ENCODE data around the gene CCS. TPM values are rescaled to one million over a fixed set of nuclear protein-coding genes. Genes with fewer than 3 reads are reported as not detected.

Gene CCS
- total RNA-seq, 6 experiments from 2014 or later = 22.6 to 54.2 (median 34.3) TPM

DNA sequence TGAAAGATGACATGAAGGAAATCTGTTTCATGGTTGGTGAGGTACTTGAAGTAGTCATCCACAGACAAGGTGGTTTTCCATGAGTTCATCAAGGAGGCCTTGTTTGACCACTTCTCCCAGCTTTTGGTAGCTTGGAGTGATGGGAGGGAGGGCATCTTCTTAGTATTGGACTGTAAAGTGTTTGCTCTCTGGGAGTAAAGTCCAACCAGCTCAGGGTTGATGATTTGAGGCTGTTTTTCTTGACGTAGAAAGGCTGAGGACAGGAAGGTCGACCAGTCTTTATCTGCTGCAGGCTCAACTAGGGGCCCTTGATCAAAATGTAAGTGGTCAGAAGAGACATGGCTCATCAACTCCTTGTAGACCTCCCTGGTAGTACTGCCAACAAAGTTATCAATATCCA, 1.8 kb upstream of the CCS start:
- H3K9me3 ChIP-seq = no peaks in the 10 kb centered on the region
- DNase-seq (no peak), ATAC-seq (peak in 2 of 4 donors; percentile 26 to 34)
- H3K27ac ChIP-seq = peak overlapping the region in 2 of 3 donors; percentile 36 to 47
- intact Hi-C loops (cut with DNase I) = loop anchor here in 1 of 2 donors (5.0 kb wide), 1 partner anchor 86 kb away; the partner anchor contains the start of gene RBM4B
- H3K27me3 ChIP-seq = no peaks in the 10 kb centered on the region
- peaks cover 0 to 43% (median 2%) of the 10 kb centered on the region in 4 donors for H3K4me1 ChIP-seq
- no peak overlapping the region for H3K4me3 ChIP-seq
- no peak for TF ChIP-seq CTCF (IDR thresholded peaks at IDR 0.05)
- no peak for TF ChIP-seq POLR2A (IDR thresholded peaks at IDR 0.05)
- H3K36me3 ChIP-seq = no peaks in the 10 kb centered on the region
- WGBS (ENCODE audit: insufficient coverage, low coverage, low lambda C conversion rate, missing lambda C conversion rate) = 22% methylated on average over 2 of the region's 2 CpGs

DNA sequence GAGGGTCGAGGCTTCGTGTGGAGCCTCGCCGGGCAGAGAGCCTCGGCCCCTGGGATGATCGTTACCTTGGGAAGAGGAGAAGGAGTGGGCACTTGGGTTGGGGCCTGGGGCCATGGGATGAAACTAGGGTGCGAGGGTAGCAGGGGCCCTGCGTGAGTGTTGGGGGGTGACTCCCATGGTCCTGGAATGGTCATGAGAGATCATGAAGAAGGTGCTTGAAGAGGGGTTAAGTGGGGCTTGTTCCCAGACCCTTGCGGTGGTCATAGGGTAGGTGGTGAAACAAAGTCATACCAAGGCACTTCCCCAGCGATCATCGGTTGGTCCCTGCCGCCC, 284 bp downstream of the CCS start:
- Histone ChIP-seq H3K4me1 (peaks cover 0 to 43% (median 2%) of the 10 kb centered on the region in 4 donors), H3K9me3 (no peaks in the 10 kb centered on the region), H3K27ac (peak overlapping the region; percentile 66 to 90 (median 86)), H3K4me3 (peak overlapping the region; percentile 61 to 84 (median 71)), H3K27me3 (no peaks in the 10 kb centered on the region), H3K36me3 (no peaks in the 10 kb centered on the region)
- intact Hi-C loops (cut with DNase I) = loop anchor here in 1 of 2 donors (5.0 kb wide), 1 partner anchor 84 kb away; the partner anchor contains the start of gene RBM4B
- no peak for DNase-seq
- TF ChIP-seq CTCF (IDR thresholded peaks at IDR 0.05) (no peak), POLR2A (IDR thresholded peaks at IDR 0.05) (no peak)
- ATAC-seq = peak in 2 of 4 donors; percentile 5 to 14
- WGBS (ENCODE audit: insufficient coverage, low coverage, low lambda C conversion rate, missing lambda C conversion rate) = 0% methylated on average over 6 of the region's 12 CpGs

GRCh38 chr11:66593650-66594049, 665 bp downstream of the CCS start:
- peak in 2 of 4 donors; percentile 8 to 17 for ATAC-seq
- Histone ChIP-seq H3K9me3 (no peaks in the 10 kb centered on the region), H3K27ac (peak overlapping the region in 2 of 3 donors; percentile 86 to 90)

DNA sequence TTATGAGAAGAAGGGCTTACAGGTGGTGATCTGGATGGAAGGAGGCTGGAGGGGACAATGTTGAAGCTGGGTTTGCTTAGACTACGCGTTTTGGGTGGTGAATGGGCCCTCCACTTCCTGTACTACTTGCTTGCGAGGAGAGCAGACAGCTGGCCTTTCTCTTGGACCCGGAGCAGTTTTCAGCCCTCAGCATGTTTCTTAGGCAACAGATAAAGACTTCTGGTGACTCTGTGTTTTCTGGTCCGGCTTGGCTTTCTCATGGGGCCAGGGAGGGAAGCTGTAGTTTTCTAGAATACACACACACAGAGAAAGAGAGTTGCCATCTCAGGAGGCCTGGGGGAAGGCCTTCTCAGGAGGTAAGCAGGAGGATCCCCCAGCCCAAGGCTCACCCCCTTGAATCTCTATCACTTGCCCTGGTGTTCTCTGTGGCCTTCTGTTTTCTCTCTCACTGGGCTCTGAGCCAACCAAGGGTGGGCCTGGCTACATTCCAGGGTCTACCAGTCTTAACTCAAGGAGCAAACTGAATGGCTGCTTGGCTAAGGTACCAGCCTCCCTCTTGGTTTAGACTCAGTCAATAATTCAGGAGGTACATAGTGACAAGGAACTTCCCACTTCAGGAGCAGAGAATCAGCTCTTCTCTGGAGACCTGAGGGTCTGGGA, 2.4 kb downstream of the CCS start:
- no peak for ATAC-seq
- Histone ChIP-seq H3K27ac (peak overlapping the region in 1 of 3 donors; percentile 20), H3K4me3 (no peak overlapping the region)

More at GRCh38 chr11:66593650-66594049, 665 bp downstream of the CCS start:
- Histone ChIP-seq H3K36me3 (no peaks in the 10 kb centered on the region), H3K4me3 (peak overlapping the region; percentile 61 to 84 (median 71)), H3K4me1 (peaks cover 0 to 43% (median 2%) of the 10 kb centered on the region in 4 donors), H3K27me3 (no peaks in the 10 kb centered on the region)
- no peak for DNase-seq
- 46% methylated on average over 2 of the region's 7 CpGs for WGBS (ENCODE audit: insufficient coverage, low coverage, low lambda C conversion rate, missing lambda C conversion rate)
- intact Hi-C loops (cut with DNase I) = loop anchor here in 1 of 2 donors (5.0 kb wide), 1 partner anchor 84 kb away; the partner anchor contains the start of gene RBM4B
- TF ChIP-seq CTCF (IDR thresholded peaks at IDR 0.05) = no peak
- no peak for TF ChIP-seq POLR2A (IDR thresholded peaks at IDR 0.05)

More for the DNA sequence above, 2.4 kb downstream of the CCS start:
- H3K4me1 ChIP-seq = peaks cover 0 to 58% (median 9%) of the 10 kb centered on the region in 4 donors
- no peaks in the 10 kb centered on the region for H3K27me3 ChIP-seq
- intact Hi-C loops (cut with DNase I) = no loop called here
- DNase-seq = peak in 1 of 3 donors; percentile 49
- TF ChIP-seq CTCF (IDR thresholded peaks at IDR 0.05) (no peak), POLR2A (IDR thresholded peaks at IDR 0.05) (no peak)
- WGBS (ENCODE audit: insufficient coverage, low coverage, low lambda C conversion rate, missing lambda C conversion rate) = 40% methylated on average over 2 of the region's 5 CpGs
- no peaks in the 10 kb centered on the region for H3K9me3 ChIP-seq
- peaks cover 0 to 4% (median 0%) of the 10 kb centered on the region in 4 donors for H3K36me3 ChIP-seq

All from right lobe of liver (tissue), 6 donors.